Central memory CD4-positive, alpha-beta T cell (primary cell): ENCODE measurements around the gene RAB32.
"Not testable (repeated sequence)": the region's sequence is repeated elsewhere in the genome, so short reads cannot be mapped to it uniquely, and the experiment has no call there.

Experiments used
- DNase-seq: peaks from one replicate; pipeline ENCODE4 v3.0.0; 2022
- total RNA-seq, 3 experiments: gene quantifications; one replicate each; lab custom pipeline; 2026; lab: John Stamatoyannopoulos, UW

Gene RAB32
- 0 reads per million in 3 experiments for total RNA-seq

- DNase-seq, result no peak
Observed at GRCh38 chr6:146543211-146543939, at the start of gene RAB32. Gene RAB32, plus strand, starts transcription at chr6:146543833. Its CDS starts 39 bp downstream, at chr6:146543872.

- no peak for DNase-seq
Observed at GRCh38 chr6:146498309-146498708, 45.3 kb upstream of the RAB32 start.

- DNase-seq, result no peak
Observed at GRCh38 chr6:146503096-146503495, 40.5 kb upstream of the RAB32 start.

DNA sequence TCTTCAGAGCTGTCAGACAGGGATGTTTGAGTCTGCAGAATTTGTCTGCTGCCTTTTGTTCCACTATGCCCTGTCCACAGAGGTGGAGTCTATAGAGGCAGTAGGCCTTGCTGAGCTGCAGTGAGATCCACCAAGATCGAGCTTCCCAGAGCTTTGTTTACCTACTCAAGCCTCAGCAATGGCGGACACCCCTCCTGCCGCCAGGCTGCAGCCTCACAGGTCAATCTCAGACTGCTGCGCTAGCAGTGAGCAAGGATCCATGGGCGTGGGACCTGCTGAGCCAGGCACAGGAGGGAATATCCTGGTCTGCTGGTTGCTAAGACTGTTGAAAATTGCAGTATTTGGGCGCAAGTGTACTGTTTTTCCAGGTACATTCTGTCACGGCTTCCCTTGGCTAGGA lies 28.4 kb upstream of the RAB32 start:
- no peak for DNase-seq

DNA sequence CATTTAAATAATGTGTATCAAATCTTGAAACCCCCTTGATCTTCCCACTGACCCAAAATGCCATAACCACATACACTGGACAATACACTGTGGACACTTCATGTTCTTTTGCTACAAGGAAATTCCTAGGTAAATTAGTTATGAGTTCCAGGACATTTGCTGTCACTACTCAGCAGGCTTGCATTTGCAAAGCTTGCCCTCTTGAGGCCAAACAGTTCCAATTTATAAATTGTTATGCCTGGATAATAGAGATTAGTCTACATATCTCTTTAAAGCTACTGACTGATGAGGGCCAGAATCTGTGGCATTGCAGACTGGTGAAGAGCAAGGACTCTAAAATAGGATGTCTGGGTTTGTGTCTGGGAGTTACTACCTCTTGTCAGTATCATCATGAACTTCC lies 17.4 kb upstream of the RAB32 start:
- DNase-seq, result no peak

DNA sequence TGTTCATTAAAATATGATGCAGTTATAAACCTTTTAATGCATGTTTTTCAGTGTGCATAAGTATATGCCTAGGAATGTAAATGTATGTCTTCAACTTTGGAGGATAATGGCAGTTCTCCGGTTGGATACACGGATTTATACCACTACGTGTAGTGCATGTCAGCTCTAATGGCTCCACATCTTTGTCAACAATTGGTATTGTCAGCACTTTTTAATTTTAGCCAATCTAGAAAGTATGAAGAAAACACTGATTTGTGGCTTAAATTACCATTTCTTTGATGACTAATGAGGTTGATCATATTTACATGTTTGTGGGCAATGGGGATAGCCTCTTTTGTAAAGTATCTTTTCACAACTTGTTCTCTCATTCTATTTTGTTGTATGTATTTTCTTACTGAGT lies 10.9 kb upstream of the RAB32 start:
- DNase-seq, result no peak

DNA sequence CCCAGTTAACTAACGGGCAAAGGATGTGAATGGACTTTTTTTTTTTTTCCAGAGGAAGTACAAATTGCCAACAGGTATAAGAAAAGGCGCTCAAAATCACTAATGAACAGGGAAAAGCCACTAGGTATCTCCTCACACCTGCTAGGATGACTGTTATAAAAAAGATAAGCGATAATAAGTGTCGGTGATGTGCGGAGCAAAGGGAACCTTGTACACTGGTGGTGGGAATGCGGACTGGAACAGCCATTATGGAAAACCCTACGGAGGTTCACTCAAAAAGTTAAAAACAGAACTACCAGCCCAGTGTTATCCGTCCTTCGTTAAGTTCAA lies 787 bp upstream of the RAB32 start:
- DNase-seq, result no peak

GRCh38 chr6:146543940-146544615 lies 445 bp downstream of the RAB32 start:
- no peak for DNase-seq

DNA sequence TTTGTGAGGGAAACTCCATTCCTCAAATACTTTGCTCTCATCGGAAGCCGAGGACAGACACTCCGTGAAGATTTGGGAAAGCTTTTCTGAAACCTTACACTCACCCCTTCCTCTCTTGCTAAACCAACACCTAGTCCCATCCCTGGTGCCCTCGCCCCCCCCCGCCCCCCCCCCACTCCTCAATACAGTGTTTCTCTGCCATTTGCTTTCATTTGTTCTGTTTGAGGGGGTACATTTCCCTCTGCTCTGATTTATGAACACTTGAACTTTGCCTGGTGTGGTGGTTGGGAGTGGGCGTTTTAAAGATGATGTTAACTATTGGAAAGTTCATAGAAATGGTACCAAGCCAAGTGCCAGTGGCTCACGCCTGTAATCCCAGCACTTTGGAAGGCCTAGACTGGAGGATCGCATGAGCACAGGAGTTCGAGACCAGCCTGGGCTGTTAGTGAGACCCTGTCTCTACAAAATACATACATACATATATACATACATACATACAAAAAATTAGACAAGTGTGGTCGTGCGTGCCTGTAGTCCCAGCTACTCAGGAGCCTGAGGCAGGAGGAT lies 1.1 kb downstream of the RAB32 start:
- DNase-seq, result no peak

DNA sequence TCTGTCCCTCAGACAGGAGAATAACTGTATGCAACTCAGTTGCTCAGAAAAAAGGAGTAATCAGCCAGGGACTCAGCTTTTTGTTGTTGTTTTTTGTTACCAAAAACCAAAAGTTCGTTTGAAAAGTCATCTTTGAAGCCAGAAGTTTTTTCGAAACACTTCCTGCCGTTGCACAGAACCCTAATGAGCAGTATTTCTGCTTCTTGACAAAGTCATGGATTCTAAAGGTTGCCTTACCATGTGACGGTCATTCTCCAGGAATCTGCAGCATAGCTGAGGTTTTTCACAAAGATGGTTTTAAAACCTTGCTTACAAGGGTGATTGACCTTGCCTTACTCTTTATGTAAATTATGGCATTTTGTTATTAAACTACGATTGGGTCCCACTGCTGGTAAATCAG lies 1.9 kb downstream of the RAB32 start:
- no peak for DNase-seq

GRCh38 chr6:146546443-146547043 lies 2.9 kb downstream of the RAB32 start:
- no peak for DNase-seq

- DNase-seq, result no peak
Observed at GRCh38 chr6:146547889-146548288, 4.3 kb downstream of the RAB32 start.

DNA sequence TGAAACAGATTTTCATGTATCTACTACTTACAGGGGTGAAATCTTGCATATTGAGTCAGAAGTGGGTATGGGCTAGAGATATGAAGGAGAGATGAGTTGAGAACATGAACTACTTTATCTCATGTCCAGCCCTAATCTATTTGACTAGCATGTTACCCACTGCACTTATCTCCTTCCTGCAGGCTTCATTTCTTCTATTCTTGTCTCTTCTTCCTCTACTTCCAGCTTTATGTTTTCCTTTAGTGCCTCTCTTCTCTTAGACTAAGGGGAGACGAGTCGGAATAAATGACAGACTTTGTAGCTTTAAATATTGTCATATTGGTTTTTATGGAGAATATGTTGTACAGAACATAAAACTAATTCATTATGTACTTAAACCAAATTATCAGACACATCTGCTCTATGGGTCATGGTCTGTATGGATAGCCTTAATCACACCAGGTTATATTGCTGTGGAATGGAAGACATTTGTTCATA lies 5.3 kb downstream of the RAB32 start:
- DNase-seq, result no peak

DNA sequence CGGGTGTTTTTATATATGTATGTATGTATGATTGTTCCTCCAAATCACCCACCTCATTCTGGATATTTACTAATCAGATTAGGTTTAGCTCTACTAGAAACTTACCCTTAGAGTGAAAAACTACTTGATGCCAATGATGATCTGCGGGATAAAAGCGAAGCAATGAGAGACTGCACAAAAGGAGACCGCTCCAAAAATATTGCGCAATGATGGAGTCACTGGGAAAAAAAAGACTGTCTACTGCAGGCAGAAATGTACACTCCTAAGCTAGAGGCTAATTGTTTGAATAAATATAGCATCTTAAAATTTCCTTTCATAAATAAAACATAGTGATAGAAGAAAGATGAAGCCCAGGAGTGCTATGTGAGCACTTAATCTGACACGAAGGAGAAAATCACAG lies 7.3 kb downstream of the RAB32 start:
- DNase-seq, result no peak

- DNase-seq, result no peak
Observed at GRCh38 chr6:146551545-146551944, 7.9 kb downstream of the RAB32 start.

DNA sequence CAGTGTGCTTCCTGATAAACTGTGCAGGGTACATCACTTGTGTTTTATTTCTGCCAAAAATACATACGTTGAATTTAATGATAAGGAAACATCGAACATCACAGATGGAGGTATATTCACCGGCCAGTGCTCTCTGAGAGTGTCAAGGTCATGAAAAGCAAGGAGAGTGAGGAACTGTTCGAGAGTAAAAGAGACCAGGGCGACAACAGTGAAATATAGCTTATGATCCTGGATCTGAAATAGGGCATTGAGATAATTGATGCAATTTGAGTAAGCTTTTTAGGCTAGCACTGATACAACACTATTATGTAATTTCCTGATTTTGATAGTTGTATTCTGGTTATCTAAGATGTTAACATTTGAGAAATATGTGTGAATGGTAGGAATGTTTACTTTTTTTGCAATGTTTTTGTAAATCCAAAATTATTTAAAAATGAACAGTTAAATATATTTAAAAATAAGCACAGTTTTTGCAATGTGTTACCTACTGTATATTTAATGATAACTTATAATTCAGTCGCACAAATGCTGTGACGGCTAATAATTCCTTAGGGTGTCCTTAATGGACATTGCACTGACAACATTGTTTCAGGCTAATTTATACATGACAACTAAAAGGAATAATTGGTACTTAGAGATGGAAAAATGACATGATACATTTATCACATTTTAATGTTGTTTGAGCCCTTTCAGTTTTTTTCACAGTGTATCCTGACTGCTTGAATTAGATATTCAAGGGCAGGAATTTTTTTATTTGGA lies 9.9 kb downstream of the RAB32 start:
- DNase-seq, result no peak

GRCh38 chr6:146560607-146561006 lies 17.0 kb downstream of the RAB32 start:
- no peak for DNase-seq

- DNase-seq, result not testable (repeated sequence)
Observed at GRCh38 chr6:146566661-146567060, 23.0 kb downstream of the RAB32 start.

- not testable (repeated sequence) for DNase-seq
Observed at GRCh38 chr6:146568619-146569018, 25.0 kb downstream of the RAB32 start.

- DNase-seq, result no peak
Observed at GRCh38 chr6:146574211-146574610, 30.6 kb downstream of the RAB32 start.

DNA sequence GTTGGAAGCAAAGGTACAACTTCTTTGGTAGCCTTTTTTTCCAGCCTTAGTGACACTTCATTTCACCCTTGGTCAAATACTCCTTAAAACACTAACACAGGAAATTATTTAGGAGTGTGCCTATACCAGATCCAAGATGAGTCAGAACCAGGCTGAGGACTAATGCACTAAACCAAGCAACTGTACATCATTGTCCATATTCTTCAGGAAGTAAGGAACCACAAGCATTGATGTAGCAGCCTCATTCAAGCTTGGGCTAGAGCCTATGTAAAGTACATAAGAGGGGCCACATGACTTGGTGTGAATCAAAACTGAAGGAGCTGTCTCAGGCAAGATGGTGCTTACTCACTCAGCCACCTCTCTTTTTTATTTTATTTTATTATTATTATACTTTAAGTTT lies 34.4 kb downstream of the RAB32 start:
- no peak for DNase-seq

GRCh38 chr6:146581968-146582367 lies 38.3 kb downstream of the RAB32 start:
- DNase-seq, result no peak

- no peak for DNase-seq
Observed at GRCh38 chr6:146582857-146583256, 39.2 kb downstream of the RAB32 start.
